GM21528 (cell line): Measurements from ENCODE around the gene EDIL3.

Source experiments
- ATAC-seq: cut with Tn5 transposase; IDR thresholded peaks from one replicate; pipeline ENCODE4 v1.9.1; 2021; ENCODE audit warnings: mild to moderate bottlenecking, moderate library complexity; ENCODE audit not compliant: unreplicated experiment, low FRiP score

The EDIL3 gene, protein sequence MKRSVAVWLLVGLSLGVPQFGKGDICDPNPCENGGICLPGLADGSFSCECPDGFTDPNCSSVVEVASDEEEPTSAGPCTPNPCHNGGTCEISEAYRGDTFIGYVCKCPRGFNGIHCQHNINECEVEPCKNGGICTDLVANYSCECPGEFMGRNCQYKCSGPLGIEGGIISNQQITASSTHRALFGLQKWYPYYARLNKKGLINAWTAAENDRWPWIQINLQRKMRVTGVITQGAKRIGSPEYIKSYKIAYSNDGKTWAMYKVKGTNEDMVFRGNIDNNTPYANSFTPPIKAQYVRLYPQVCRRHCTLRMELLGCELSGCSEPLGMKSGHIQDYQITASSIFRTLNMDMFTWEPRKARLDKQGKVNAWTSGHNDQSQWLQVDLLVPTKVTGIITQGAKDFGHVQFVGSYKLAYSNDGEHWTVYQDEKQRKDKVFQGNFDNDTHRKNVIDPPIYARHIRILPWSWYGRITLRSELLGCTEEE

DNA sequence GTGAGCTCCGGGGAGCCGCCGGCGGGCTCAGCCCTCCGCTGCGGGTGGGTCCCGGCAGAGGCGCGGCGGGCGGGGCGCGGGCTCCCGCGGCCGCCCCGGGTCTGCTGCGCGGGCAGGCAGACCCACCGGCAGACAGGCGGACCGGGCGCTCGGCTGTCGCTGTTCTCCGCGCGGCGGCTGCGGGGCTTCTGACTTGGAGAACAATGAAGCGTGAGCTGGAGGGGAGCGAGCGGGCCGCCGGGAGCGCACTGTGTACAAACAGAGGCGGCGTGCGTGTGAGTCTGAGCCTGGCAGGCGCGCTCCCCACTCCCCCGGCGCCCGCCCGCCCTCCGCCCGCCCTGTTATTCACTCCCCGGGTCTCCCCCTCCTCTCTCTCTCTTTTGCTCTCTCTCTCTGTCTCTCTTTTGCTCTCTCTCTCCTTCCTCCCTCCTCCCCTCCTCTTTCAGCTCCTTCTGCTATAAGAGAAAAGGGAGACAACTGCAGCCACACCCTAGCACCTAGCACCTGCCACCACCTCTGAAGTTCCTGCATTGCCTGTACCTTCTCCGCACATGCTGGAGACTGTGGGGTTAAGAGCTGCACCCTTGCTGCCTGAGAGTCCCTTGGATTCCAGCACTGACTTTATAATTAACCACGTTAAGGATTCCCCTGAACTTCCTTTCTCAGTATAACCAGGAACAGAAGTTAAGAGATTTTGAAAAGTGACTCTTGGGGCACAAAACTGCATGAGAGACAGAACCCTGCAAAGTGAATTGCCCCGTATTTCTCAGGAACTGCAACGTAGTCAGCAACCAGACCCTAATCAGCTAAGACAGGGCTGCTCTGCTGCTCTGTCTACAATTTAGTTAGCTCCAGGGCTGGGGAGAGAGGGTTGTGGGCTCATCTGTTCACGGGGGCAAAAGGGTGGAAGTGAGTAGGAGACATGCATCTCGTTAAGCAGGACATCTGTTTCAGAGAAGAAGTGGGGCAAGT, at the start of gene EDIL3:
EDIL3 (minus strand) TSS at position 277 of the 972 bp plus-strand sequence. CDS start 506 bp downstream, outside the sequence.
- ATAC-seq: no peak

DNA sequence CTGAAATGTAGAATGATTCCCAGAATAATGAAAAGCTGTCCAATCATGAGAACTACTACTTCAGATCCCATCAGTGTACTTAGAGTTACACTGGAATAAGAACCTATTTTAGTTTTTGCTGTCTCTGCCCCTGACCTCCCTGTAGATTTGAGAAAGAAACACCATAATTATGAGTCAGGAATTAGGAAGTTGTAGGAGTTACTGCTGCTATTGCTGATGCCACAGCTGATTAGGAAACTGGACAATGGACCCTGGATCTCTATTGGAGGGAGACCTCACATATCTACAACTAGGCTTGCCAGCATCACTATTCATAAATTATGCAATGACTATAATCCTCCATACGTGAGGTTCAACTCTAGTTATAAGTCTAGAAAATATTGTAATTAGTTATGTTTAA, 48.8 kb upstream of the EDIL3 start:
- ATAC-seq: no peak

DNA sequence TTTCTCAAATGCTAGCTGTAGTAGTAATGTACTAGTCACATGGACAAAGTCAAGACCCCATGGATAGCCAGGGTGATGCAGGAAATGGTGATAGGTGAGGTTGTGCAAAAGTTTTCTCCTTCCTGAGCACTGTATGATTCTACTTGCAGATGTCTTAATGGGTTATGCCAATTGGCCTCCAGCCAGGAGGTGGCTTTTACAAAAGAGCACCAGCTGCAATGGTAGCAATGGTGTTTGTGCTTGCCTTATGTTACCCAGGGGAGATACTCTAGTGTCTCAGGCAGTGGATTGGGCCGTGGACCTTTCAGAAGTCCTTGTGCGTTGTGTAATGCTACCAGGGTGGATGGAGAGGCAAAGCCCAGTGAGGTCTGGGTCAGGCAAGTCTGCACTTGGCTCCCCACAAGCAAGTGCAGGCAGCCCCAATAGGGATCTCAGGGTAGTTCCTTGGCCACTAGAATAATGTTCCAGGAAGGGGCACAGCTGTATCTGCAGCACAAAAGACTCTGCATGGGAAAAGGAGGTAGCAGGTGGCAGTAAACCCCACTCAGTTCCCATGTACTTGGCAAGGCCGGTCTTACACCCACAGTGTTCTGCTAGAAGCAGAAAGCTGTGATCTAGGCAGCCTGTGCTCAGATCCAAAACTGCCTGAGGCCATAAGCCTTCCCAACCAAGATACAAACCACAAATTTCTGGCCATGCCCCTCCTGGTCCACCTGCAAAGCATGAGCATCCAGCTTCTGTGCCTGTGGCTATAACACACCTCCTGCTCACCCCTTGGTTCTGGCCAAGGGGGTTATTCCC, 46.4 kb upstream of the EDIL3 start:
- no peak for ATAC-seq

DNA sequence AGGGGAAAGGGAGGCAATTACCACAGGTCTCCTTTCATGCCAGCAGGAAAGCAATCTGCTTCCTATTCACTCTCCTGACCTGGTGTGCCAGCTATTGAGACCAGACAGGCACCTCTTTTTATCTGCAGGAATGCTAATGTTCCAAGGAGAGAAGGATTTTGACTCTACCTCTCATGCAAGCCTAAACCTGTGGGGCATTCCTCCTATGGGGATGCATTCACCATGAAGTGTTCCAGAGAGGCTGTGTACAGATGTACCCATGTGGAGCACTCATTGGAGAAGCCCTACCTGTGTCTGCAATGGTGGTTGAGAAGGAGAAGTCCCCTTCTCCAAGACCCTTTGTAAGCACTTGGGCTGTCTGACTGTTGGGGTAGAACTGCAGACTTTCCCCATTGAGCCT, 45.4 kb upstream of the EDIL3 start:
- ATAC-seq: no peak

DNA sequence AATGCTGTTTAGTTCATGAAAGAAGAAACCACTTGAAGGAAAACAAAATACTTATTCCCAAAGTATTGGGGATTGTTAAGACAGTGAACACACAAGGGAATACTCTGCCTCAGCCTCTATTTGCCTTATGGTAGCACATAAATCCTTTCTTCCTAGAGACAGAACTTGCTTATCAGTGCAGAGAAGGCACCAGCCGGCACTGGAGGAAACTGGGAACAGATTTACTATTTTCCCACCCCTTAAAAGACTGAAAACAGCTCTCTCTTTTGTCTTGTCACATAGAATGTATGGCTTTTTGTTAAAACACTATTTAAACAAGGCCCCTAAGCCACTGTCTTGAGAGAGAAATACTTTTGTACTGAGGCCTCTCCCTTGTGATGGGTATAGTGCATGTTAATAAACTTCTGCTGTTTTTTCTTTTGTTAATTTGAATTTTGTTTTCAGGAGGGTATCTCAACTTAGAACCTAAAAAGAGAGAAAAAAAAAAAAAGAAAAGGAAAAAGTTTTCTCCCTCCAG, 40.7 kb upstream of the EDIL3 start:
- no peak for ATAC-seq

DNA sequence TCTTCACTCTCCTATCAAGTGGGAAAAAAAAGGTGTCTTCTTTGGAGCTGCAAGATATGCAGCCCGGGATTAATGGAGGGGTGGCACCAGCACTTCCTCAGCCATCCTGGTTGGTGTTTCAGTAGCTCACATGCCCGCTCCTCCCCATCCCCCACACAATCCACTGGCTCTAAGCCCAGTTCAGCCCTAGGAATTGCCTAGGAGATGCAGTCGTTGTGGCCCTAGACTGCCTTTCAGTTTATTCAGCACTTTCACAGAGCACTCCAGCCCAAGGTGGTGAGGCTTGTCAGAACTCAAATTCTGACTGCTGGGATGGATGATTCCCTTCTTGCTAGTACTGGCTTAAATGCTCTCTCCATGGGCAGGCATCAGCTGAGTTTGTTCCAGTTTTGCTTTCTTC, 35.1 kb upstream of the EDIL3 start:
- ATAC-seq: no peak

DNA sequence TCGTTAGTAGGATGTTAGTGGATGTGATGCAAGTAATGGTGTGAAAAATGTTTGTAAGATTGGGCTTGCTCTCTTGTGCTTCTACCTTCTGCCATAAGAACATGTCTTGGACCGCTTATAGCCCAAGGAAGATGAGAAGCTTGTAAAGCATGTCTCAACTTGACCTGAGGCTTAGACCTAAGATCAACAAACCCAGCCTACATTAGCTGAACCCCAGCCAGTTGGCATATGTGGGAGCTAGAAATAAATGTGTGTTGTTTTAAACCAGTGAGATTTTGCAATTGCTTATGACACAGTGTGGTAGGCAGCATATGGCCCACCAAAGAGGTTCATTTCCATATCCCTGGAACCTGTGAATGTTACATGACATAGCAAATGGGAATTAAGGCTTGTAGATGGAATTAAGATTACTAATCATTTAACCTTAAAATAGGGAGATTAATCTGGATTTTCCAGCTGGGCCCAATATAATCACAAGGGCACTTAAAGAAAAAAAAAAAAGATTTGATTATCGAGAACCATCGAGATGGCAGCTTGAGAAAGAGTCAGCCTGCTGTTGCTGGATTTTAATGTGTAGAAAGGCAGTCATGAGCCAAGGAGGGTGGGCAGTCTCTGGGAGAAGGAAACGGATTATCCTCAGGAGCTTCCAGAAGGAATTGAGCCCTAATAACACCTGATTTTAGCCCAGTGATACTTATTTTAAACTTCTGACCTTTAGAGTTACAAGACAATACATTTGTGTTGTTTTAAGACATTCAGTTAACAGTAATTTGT, 27.3 kb upstream of the EDIL3 start:
- ATAC-seq: no peak

DNA sequence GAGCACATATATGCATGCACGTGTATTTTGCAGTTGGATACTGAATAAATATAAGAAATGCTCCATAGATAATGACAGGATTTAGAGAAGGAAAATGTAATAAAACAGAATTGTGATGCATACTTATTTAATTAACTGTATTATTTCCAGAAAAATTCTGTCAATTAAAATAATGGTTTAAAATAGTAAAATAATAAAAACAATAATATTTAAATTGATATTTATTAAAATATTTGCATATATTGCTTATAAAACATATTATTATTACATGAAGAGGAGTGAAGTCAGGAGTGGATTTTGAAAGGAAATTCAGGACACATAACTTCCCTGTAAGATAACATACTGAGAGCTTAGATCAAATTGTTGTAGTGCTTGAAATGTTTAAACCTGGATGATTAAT, 21.4 kb upstream of the EDIL3 start:
- ATAC-seq: no peak

DNA sequence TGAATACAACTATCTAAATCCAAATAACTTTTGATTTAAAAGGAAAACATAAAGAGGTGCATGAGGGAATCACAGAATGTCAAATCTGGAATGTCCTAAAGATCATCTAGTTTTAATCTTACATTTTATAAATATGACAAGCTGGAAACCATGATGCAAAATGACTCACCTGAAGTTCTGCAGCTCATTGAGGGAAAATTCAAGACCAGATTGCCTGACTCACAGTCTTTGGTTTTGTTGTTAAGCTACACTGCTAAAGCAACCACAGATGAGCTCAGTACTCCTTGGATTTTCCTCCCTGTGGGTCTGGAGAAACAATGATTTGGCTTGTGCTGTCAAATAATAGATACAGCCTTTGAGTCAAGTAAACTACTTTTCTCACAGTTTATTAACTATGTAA, 19.1 kb upstream of the EDIL3 start:
- ATAC-seq: no peak

DNA sequence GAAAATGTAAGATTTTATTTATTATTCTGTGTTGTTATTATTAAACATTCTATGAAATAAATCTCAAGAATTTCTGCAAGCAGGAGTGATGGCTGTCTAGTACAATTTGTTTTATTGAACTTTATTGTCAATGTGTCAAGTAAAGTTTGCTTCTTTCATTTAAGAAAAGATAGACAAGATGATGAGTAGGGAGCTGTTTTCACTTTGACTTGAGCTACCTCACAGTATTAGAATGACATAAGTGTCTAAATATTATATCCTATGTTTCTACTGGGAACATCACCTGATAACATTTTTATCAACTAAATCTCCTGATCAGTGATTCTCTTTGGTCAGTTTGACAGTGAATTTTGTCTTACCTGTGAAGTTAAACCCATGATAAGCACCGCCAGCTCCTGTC, 12.7 kb upstream of the EDIL3 start:
- no peak for ATAC-seq

DNA sequence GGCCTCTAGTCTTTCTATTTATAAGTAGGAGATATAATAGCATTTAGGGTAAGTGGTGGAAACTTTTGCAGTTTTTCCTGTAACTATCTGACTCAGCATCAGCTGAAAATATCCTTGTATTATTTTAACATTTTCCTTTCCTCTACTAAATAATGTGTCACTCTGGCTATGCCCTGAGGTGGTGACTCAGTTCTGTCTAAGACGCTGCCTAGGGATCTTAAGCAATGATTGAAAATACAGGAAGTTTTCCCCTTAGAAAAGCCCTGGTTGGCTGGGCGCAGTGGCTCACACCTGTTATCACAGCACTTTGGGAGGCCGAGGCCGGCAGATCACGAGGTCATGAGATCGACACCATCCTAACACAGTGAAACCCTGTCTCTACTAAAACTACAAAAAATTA, 9.3 kb upstream of the EDIL3 start:
- ATAC-seq: no peak

DNA sequence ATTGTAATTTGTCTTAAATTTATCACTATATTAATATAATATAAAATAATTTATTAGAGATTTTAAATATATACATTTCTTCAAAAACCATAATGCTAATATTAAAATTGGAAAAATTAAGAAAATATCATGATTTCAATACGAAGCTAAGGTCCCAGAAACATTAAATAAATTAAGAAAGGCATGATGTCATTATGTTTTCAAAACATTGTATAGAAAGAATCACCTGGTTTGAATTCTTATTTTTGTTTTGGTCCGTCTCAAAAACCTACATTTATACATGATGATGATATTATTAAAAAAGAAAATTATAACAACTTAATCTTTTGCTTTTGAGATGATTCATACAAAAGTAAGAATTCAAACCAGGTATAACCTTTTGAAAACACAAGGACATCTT, 8.2 kb upstream of the EDIL3 start:
- no peak for ATAC-seq

DNA sequence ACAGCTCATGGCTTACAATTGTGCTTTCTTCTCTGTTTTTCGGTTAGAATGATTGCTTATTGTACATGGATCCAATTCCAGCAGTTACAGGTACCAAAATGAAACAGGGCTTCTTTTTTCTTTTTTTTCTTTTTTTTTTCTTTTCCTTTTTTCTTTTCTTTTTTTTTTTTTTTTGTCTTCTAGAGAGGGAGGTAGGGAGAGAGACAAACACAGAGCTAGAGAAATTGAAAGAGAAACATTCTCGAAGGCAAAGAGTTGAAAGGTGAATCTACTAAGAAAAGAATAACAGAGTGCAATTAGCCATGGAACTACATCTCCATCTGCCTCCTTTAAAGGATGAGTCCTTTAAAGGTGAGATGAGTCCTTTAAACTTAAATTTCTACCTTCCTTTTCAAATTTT, 1.0 kb upstream of the EDIL3 start:
- ATAC-seq: no peak

DNA sequence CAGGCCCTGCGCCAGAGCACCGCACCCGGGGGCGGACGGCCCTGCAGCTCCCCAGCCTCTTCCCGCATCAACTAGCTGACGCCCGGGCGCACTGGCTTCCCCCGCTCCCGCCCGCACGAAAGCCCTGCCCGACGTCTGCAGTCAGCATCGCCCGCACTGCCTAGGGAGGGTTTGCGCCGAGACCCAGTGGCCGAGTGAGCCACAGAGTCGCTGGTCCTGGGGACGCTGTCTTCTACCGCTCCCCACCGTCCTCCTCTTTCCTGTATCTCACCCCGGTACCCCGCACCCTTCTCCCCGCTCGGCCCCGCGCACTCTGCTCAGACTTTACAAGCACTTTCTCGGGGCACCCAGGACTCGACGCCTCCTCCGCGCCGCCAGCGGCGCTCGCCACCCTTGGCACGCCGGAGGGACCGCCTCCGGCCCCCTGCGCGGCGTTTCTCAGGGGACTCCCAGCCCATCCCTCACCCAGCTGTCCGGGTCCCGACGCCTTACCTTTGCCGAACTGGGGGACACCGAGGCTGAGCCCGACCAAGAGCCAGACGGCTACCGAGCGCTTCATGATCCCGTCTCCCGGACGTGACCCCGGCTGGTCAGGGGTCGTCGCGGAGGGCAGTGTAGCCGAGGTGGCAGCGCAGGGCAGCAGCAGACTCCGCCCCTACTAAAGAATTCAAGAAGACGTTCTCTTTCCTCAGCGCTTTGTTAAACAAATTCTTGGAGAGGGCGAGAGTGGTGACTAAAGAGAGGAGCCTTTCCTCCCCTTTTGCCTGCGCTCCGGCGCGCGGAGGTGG, 670 bp downstream of the EDIL3 start:
- ATAC-seq: no peak

DNA sequence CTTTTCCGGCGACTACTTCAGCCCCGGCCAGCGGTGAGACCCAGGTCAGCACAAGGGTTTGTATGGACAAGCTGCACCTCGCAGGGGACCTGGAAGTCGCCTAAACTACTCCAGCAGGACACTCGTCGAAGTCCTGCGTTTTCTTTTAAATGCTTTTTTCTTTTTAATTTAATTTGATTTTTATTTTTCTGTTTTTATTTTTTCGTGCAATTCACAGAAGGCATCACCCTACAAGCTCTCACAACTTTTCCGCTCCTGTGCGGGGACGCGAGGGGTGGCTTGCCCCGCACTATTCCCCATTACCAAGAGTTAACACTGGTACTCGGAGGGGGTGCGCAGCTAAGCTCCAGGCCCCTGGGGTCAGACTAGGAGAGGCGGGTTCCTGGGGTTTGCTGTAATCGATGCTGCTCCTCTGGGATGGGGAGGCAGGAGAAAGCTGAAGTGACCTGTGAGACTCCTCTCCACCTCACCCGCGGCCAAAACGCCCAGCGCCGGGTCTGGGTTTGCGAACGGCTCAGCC, 1.3 kb downstream of the EDIL3 start:
- ATAC-seq: no peak

DNA sequence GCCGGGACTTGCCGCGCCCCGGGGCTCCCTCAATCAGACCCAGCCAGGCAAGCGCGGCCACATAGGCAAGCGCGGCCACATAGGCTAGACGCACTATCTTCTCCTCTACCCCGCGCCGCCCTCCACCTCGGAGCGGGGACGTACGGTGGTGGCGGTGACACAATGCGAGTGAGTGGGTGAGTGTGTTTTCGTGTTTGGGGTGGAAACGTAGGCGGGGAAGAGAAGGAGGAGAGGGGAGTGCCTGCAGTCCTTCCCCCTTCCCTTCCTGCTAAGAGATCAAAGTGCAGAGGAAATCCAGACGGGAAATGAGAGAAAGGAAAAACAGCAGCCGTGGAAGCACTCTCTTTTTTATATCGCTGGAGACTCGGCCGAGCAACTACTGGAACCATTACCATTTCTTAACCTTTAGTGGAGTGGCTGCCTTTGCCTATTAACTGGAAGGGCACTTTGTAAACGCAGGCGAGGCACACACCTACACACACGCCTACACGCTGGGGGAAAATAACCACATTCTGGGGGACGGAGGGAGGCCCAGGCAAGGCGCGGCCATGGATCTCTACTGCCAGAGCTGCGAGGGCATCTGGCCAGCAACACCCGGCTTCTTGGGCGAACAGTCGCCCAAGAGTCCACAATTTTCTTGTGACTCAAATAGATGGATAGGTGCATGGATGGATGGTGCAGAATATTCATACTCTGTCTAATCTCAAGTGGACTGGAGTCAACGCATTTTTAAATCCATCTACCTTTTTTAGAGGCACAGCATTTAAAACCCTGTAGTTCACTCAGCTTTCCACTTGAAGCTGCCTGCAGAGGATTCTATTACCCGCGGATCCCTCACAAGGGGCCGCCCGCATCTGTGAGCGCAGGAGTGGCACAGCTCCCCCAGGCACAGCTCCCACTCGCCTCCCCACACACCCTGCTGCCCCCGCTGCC, 2.1 kb downstream of the EDIL3 start:
- ATAC-seq: no peak

DNA sequence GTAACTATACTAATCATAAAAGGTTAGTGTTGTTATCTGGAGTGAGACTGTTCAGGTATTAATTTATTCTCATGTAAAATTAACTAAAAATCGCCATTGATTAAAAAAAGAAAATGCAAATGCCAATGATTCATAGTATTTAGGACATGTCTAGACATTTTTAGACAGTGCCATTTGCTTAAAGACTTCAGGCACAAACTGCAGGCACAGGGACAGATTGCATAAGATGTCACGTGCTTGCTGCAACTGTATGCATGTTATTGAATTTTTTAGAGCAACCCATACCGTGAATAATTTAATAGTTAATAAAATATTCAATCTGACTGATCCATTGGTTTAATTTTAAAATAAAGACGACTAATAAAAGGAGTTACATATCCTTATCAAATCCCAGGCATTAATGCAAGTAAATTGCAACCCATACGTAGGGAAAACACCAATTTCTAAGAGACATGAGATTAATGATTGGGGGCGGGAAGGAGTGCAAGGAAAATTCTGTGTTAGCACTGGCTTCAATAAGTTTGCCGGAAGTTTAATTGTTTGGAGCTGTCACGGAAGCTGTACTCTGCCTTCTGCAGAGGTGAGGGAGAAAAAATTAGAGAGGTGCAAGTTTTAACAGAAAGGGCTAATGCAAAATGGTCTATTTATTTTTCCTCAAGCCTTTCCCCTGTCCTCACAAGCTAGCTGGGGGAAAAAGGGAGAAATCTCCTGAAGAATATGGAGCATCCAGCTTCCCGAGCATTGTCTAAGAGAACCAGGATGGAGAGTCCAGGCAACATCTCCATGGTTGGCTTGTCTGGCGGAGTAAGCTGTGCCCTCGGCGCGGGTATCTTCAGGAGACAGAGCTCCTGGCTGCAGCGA, 2.9 kb downstream of the EDIL3 start:
- ATAC-seq: no peak
